Vagina (tissue), 2 donors: ENCODE data around the gene JAKMIP1.

Source experiments
- POLR2A ChIP-seq, 2 donors: fragments of 450-650 bp; IDR thresholded peaks; one replicate each; pipeline ENCODE4 v1.6.1; 2017; ENCODE audit warnings: antibody characterized with exemption in 2 of 2, mild to moderate bottlenecking in 2 of 2, moderate library complexity in 2 of 2
- POLR2AphosphoS5 ChIP-seq, 2 donors: sonication (generic); formaldehyde crosslinking; IDR thresholded peaks; one replicate each; pipeline ENCODE4 v1.9.0; 2017; ENCODE audit warnings: antibody characterized with exemption in 2 of 2, mild to moderate bottlenecking in 2 of 2, low read depth in 1 of 2; ENCODE audit not compliant: insufficient read depth in 1 of 2

- TF ChIP-seq POLR2AphosphoS5 (IDR thresholded peaks at IDR 0.05; ENCODE audit: insufficient read depth in 1 of 2, low read depth in 1 of 2) = no peak
- TF ChIP-seq POLR2A (IDR thresholded peaks at IDR 0.05) = no peak
Measured at GRCh38 chr4:6137747-6138135, 62.6 kb downstream of the JAKMIP1 start.
